ENCODE measurements around the gene ATL2.

GRCh38 chr2:38323623-38324022, 53.5 kb downstream of the ATL2 start:
- TF ChIP-seq POLR2AphosphoS5 (IDR thresholded peaks at IDR 0.05; ENCODE audit: borderline replicate concordance, low read depth, low read length) = no peak
- no peak for TF ChIP-seq EZH2 (IDR thresholded peaks at IDR 0.05)
